ENCODE measurements around the gene KLHL30. TPM values are rescaled to one million over a fixed set of nuclear protein-coding genes. Genes with fewer than 3 reads are reported as not detected.
A peak's percentile ranks its signal among the peaks of the same experiment; 100 is the strongest.

The KLHL30 gene
- polyA plus RNA-seq, 1 donor (not counting 4 experiments of a cell fraction or from before 2014, with no cell fraction given): not detected

GRCh38 chr2:238140040-238140439 is 1.6 kb downstream of the KLHL30 start:
- Histone ChIP-seq H3K27ac (ENCODE audit: control insufficient read depth, insufficient read depth, low read length) (no peak overlapping the region), H3K27me3 (ENCODE audit: control insufficient read depth, extremely low read depth, insufficient read depth, low read length) (no peaks in the 10 kb centered on the region), H3K36me3 (ENCODE audit: control insufficient read depth in 2 of 2, extremely low read depth in 1 of 2, insufficient read depth in 2 of 2, low read length in 2 of 2) (no peaks in the 10 kb centered on the region), H3K9me1 (ENCODE audit: control insufficient read depth, extremely low read depth, insufficient read depth, low read length) (no peaks in the 10 kb centered on the region), H3K9me3 (ENCODE audit: control insufficient read depth, low read depth, low read length) (no peaks in the 10 kb centered on the region), H3K4me1 (ENCODE audit: control insufficient read depth, extremely low read depth, insufficient read depth, low read length) (peaks cover 30% of the 10 kb centered on the region), H2AFZ (ENCODE audit: control insufficient read depth, low read length) (no peak overlapping the region), H4K20me1 (ENCODE audit: control insufficient read depth, extremely low read depth, insufficient read depth, low read length) (no peaks in the 10 kb centered on the region), H3K9ac (ENCODE audit: control insufficient read depth, extremely low read depth, insufficient read depth, low read length) (no peak overlapping the region), H3K4me3 (ENCODE audit: control insufficient read depth in 2 of 3, extremely low read depth in 1 of 3, insufficient read depth in 2 of 3, low read depth in 1 of 3, low read length in 3 of 3) (no peak overlapping the region), H3K79me2 (ENCODE audit: control insufficient read depth, insufficient read depth, low read length) (no peaks in the 10 kb centered on the region), H3K4me2 (ENCODE audit: control insufficient read depth, extremely low read depth, insufficient read depth, low read depth, low read length) (no peak overlapping the region)
- dilution Hi-C loops (cut with MboI; ENCODE audit: extremely low pct_ligation_motif_present, low sequenced_read_pairs): no loop called here
- no peak for FAIRE-seq
- no peak for DNase-seq (ENCODE audit: low read depth, low spot score)
- TF ChIP-seq EZH2 (IDR thresholded peaks at IDR 0.05; ENCODE audit: low read length): no peak
- no peak for TF ChIP-seq CTCF (optimal IDR thresholded peaks at IDR 0.05 in 1 of 3, IDR thresholded peaks at IDR 0.05 in 1 of 3, conservative IDR thresholded peaks at IDR 0.05 in 1 of 3; ENCODE audit: extremely low read depth in 1 of 3, insufficient read depth in 2 of 3, low read length in 3 of 3)

GRCh38 chr2:238140721-238141540 is 2.5 kb downstream of the KLHL30 start:
- Histone ChIP-seq H3K79me2 (ENCODE audit: control insufficient read depth, insufficient read depth, low read length) (no peaks in the 10 kb centered on the region), H3K36me3 (ENCODE audit: control insufficient read depth in 2 of 2, extremely low read depth in 1 of 2, insufficient read depth in 2 of 2, low read length in 2 of 2) (no peaks in the 10 kb centered on the region), H4K20me1 (ENCODE audit: control insufficient read depth, extremely low read depth, insufficient read depth, low read length) (no peaks in the 10 kb centered on the region), H3K9me3 (ENCODE audit: control insufficient read depth, low read depth, low read length) (no peaks in the 10 kb centered on the region), H3K4me1 (ENCODE audit: control insufficient read depth, extremely low read depth, insufficient read depth, low read length) (peaks cover 30% of the 10 kb centered on the region), H3K4me2 (ENCODE audit: control insufficient read depth, extremely low read depth, insufficient read depth, low read depth, low read length) (peak overlapping the region; percentile 64), H3K27me3 (ENCODE audit: control insufficient read depth, extremely low read depth, insufficient read depth, low read length) (no peaks in the 10 kb centered on the region), H3K27ac (ENCODE audit: control insufficient read depth, insufficient read depth, low read length) (no peak overlapping the region), H3K4me3 (ENCODE audit: control insufficient read depth in 2 of 3, extremely low read depth in 1 of 3, insufficient read depth in 2 of 3, low read depth in 1 of 3, low read length in 3 of 3) (no peak overlapping the region), H2AFZ (ENCODE audit: control insufficient read depth, low read length) (no peak overlapping the region), H3K9ac (ENCODE audit: control insufficient read depth, extremely low read depth, insufficient read depth, low read length) (no peak overlapping the region), H3K9me1 (ENCODE audit: control insufficient read depth, extremely low read depth, insufficient read depth, low read length) (no peaks in the 10 kb centered on the region)
- FAIRE-seq: no peak
- TF ChIP-seq CTCF (optimal IDR thresholded peaks at IDR 0.05 in 1 of 3, IDR thresholded peaks at IDR 0.05 in 1 of 3, conservative IDR thresholded peaks at IDR 0.05 in 1 of 3; ENCODE audit: extremely low read depth in 1 of 3, insufficient read depth in 2 of 3, low read length in 3 of 3) (no peak), EZH2 (IDR thresholded peaks at IDR 0.05; ENCODE audit: low read length) (no peak)
- dilution Hi-C loops (cut with MboI; ENCODE audit: extremely low pct_ligation_motif_present, low sequenced_read_pairs): no loop called here
- no peak for DNase-seq (ENCODE audit: low read depth, low spot score)
